PC-3 (cell line): ENCODE measurements around the gene CLMN.

Source experiments
- EZH2 ChIP-seq: fragments of 300-600 bp; sonication (generic); IDR thresholded peaks from one replicate; pipeline ENCODE4 v1.6.1; 2017; ENCODE audit warnings: antibody characterized with exemption, mild to moderate bottlenecking, low read length; ENCODE audit not compliant: unreplicated experiment
- EZH2phosphoT487 ChIP-seq: fragments of 300-600 bp; sonication (generic); IDR thresholded peaks from 2 replicates; pipeline ENCODE4 v1.6.1; 2018; ENCODE audit warnings: mild to moderate bottlenecking, antibody characterized with exemption, low read length, borderline replicate concordance
- TF ChIP-seq, protein P1 (sequence below): fragments of 300-600 bp; sonication (generic); conservative IDR thresholded peaks from 2 replicates; pipeline ENCODE4 v1.5.1; 2017; ENCODE audit warnings: antibody characterized with exemption, low read depth, mild to moderate bottlenecking, low read length

DNA sequence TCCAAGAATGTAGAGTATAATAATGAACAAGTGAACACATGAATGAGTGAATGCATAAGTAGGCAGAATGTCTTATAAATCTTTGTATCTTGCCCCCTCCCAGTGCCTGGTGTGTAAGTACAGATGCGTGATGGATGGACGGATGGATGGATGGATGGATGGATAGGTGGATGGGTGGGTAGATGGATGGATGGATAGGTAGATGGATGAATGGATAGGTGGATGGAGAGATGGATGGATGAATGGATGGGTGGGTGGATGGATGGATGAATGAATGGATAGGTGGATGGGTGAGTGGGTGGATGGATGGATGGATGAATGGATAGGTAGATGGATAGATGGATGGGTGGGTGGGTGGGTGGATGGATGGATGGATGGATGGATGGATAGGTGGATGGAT, 74.4 kb downstream of the CLMN start:
- TF ChIP-seq EZH2 (no peak), EZH2phosphoT487 (no peak)
- TF ChIP-seq, protein P1, sequence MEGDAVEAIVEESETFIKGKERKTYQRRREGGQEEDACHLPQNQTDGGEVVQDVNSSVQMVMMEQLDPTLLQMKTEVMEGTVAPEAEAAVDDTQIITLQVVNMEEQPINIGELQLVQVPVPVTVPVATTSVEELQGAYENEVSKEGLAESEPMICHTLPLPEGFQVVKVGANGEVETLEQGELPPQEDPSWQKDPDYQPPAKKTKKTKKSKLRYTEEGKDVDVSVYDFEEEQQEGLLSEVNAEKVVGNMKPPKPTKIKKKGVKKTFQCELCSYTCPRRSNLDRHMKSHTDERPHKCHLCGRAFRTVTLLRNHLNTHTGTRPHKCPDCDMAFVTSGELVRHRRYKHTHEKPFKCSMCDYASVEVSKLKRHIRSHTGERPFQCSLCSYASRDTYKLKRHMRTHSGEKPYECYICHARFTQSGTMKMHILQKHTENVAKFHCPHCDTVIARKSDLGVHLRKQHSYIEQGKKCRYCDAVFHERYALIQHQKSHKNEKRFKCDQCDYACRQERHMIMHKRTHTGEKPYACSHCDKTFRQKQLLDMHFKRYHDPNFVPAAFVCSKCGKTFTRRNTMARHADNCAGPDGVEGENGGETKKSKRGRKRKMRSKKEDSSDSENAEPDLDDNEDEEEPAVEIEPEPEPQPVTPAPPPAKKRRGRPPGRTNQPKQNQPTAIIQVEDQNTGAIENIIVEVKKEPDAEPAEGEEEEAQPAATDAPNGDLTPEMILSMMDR: no peak
